ENCODE results near the gene COG5.

COG5 gene

DNA sequence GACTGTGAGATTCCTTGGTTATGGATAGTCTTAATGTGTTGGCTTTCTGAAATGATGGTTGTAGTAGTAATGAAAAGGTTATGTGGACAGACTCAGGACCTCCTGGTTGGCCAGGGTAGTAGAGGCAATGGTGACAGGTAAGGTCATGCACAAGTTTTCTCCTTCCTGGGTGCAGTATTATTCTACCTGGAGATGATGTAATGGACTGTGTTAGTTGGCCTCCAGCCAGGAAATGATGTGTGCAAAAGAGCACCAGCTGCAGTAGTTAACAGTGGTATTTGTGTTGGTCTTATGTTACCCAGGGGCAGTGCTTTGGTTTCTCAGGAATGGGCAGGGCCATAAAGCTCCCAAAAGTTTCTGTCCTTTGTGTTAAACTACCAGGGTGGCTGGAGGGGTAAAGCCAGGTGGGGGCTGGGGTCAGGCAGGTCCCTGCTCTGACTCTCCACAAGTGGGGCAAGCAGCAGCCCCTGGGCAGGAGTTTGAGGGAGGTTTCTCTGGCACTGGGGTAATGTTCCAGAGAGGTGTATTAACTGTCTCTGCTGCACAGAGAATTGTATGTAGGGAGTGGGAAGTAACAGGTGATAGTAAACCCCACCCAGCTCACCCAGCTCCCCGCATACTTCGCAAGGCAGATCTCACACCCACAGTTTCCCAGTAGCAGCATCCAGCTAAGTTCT is 57.6 kb downstream of the COG5 start:
- no peak for DNase-seq (ENCODE audit: low read depth in 2 of 2, low spot score in 1 of 2)

DNA sequence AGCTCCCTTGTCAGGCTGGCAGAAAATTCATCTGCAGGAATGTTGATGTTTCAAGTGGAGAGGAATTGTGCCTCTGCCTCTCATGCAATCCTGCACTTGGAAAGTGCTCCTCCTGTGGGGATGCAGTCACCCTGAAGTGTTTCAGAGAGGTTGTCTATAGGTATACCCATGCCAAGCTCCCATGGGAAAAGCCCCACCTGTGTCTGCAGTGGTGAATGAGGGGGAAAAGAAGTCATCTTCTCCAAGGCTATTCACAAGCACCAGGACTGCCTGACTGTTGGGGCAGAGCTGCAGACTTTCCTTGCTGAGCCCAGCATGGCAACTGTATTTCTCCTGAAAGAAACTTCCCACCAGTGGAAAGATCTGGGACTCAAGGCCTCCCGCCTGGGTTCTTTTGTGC is 58.4 kb downstream of the COG5 start:
- DNase-seq (ENCODE audit: low read depth in 2 of 2, low spot score in 1 of 2) = no peak

DNA sequence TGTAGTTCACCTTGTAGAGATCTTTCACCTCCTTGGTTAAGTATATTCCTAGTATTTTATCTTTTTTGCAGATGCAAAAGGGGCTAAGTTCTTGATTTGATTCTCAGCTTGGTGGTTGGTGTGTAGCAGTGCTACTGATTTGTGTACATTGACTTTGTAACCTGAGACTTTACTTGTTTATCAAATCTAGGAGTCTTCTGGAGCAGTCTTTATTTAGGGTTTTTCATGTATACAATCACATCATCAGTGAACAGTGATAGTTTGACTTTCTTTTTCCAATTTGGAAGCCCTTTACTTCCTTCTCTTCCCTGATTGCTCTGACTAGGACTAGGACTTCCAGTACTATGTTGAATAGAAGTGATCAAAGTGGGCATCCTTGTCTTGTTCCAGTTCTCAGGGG is 60.0 kb downstream of the COG5 start:
- no peak for DNase-seq (ENCODE audit: low read depth in 2 of 2, low spot score in 1 of 2)

DNA sequence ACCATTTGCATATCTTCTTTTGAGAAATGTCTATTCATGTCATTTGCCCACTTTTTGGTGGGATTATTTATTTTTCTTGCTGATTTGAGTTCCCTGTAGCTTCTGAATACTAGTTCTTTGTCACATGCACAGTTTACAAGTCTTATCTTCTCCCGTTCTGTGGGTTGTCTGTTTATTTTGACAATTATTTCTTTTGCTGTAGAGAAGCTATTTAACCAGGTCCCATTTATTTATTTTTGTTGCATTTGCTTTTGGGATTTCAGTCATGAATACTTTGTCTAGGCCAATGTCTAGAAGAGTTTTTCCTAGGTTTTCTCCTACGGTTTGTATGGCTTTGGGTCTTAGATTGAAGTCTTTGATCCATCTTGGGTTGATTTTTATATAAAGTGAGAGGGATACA is 60.9 kb downstream of the COG5 start:
- no peak for DNase-seq (ENCODE audit: low read depth in 2 of 2, low spot score in 1 of 2)

DNA sequence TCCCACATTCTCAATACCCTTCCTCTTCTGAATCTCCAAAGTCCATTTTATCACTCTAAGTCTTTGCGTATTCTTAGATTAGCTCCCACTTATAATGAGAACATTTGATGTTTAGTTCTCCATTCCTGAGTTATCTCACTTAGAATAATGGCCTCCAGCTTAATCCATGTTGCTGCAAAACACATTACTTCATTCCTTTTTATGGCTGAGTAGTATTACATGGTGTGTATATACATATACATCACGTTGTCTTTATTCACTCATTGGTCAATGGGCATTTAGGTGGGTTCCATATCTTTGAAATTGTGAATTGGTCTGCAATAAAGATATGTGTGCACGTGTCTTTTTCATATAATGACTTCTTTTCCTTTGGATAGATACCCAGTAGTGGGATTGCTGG is 61.6 kb downstream of the COG5 start:
- no peak for DNase-seq (ENCODE audit: low read depth in 2 of 2, low spot score in 1 of 2)

DNA sequence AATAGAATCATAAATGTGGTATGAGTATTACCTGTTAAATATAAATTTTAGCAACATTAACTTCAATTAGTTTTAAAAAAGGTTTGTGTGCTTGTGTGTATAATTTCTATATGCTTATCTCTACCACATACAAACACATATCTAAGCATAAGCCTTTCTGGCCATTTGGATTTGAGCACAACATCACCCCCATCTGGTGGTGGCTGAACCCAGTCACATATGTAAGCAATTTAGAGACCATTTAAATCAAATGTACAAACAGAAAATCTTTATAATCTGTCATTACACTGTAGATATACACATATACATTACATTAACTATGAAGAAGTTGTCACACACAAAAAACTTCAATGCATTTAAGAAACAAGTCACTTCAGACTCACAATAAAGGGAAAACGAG is 62.1 kb downstream of the COG5 start:
- no peak for DNase-seq (ENCODE audit: low read depth in 2 of 2, low spot score in 1 of 2)

DNA sequence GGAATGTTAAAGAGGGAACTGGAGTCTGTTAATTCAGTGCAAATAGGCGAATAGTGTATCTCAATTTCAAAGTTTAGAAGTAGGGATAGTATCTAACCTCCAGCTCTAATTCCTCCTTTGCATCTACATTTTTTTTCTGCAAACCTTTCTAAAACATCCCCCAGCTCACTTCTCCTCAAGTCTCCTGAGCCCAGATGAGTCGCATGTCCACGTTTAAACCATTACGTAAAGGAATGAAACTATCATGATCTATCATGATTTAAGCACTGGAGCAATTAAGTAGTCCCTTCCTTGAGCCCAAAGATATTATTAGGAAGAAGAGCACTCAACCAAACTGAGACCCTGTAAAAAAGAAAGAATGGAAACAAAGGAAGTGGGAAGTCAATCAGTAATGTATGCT is 64.0 kb downstream of the COG5 start:
- DNase-seq (ENCODE audit: low read depth in 2 of 2, low spot score in 1 of 2) = no peak

DNA sequence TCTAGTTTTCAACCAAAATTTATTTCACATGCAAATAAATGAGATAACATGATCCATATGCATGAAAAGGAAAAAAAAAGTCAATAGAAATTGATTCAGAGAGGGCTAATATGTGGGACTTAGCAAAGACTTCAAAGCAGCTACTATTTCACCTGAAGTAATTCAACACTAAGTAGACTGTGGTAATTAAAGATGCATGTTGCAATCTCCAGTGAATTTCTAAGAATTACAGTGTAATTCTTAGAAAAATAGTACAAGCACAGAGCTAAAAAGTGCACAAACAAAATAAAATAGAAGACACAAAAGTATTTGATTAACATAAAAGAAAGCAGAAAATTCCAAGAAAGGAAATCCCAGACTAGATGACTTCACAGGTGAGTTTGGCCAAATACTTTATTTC is 68.2 kb downstream of the COG5 start:
- DNase-seq (ENCODE audit: low read depth in 2 of 2, low spot score in 1 of 2) = no peak

DNA sequence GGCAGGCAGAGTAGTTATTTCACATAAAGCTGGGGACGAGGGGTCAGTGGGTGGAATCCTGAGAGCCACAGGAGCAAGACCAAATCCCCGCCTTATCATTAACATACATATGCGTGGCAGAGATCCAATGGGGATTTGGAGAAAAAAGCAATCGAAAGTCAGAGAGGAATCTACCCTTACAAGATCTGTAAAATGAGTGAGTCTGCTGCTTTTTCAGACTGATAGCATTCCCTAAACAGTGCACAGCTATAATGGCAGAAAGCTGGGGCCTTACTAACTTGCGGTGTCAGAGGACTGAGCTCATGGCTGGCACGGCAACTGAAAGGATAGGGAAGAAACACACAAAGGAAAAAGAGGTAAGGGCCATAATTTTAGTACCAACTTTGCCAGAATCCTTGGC is 68.8 kb downstream of the COG5 start:
- no peak for DNase-seq (ENCODE audit: low read depth in 2 of 2, low spot score in 1 of 2)

DNA sequence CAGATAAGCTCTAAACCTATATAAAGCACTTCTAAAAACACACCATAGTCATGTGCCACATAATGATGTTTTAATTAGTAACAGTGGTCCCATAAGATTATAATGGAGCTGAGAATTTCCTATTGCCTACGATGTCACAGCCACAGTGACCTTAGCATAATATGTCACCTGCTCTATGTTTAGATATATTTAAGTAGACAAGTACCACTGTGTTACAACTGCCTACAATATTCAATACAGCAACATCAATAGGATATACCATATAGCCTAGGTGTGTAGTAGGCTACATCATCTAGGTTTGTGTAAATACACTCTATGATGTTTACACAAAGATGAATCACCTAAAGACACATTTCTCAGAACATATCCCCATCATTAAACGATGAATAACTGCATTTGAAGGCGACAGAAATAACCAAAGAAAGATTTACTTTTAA is 69.4 kb downstream of the COG5 start:
- DNase-seq (ENCODE audit: low read depth in 2 of 2, low spot score in 1 of 2) = no peak

DNA sequence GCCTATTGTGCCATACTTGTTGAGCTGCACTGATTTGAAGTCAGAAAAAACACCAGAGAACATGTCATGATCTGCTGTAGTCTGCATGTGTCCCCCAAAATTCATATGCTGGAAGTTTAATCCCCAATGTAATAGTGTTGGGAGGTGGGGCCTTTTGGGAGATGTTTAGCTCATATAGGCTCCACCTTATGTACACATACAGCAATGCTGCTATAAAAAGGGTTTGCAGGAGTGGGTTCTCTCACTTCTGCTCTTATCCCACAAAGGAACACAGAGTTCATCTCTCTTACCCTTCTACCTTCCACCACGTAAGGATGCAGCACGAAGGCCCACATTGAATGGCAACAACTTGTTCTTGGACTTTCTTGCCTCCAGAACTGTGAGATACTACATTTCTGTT is 70.8 kb downstream of the COG5 start:
- no peak for DNase-seq (ENCODE audit: low read depth in 2 of 2, low spot score in 1 of 2)

DNA sequence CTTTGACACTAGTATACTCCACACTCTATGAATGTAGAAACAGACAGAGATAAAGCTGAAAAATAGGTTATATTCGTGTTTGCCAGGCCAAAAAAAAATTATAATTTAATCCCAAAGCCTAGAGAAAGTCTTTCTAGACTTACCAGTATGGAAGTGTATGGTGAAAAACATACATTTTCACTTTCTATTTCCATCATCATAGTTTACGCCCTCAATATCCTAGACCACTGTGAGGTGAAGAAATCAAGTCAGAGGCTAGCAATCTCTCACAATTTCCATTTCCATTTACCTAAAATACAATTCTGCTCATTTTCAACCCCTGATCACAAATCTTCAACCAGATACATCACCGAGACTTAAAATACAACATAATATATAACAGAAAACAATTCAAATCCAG is 77.7 kb downstream of the COG5 start:
- no peak for DNase-seq (ENCODE audit: low read depth in 2 of 2, low spot score in 1 of 2)

DNA sequence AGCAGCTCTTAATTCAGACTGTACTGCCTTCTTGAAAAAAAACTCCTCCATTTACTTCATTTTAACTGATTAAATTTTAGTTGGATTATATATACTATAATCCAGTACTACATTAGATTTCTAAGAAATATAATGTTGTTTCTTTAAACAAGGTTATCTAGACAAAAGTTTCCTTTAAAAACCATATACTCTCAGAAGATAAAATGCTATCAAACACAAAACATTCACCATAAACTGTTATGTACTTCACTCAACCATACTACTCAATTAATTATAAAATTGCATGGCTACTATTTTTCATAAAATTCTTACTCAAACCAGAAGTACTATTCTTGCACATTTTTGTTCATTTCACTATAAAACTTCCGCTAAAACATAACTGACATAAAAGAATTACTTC is 81.1 kb downstream of the COG5 start:
- no peak for DNase-seq (ENCODE audit: low read depth in 2 of 2, low spot score in 1 of 2)

DNA sequence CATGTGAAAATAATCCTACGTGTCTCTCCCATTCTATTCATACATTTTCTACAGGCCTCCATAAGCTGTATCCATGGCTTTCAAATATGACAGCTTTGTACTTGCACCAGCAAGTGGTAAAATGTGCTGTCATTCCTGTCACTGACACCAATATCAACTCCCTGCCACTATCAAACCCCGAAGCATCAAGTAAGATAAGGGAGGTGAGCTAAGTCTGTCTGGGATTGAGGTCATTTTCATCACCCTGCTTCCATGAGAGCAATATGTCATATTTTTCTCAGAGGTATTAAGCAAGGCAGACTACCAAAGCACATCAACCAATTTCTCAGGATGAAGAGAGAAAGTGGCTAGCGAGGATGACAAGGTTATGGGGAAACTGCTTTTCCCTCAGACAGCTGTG is 82.8 kb downstream of the COG5 start:
- no peak for DNase-seq (ENCODE audit: low read depth in 2 of 2, low spot score in 1 of 2)

DNA sequence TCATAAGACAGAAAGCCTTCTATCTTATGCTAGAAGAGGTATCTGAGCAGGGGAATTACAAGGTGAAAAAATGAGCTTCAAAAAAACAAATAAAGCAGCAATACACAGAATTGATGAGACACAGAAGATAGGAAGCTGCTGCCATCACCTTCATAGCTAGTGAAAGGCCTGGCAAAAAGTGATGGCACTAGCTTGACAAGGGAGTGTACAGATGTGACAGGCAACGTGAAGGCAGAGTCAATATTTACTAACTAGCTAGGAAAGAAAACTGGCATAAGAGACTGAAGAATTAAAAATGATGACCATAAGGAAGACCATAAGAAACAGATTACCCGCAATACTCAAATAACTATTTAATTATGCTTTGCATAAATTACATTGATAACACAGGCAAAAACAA is 84.4 kb downstream of the COG5 start:
- DNase-seq (ENCODE audit: low read depth in 2 of 2, low spot score in 1 of 2) = no peak

DNA sequence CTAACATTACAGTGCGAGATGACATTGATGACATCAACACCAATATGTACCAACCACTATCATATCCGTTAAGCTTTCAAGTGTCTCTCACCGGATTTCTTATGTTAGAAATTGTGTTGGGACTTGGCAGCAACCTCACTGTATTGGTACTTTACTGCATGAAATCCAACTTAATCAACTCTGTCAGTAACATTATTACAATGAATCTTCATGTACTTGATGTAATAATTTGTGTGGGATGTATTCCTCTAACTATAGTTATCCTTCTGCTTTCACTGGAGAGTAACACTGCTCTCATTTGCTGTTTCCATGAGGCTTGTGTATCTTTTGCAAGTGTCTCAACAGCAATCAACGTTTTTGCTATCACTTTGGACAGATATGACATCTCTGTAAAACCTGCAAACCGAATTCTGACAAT is 89.6 kb downstream of the COG5 start:
- no peak for DNase-seq (ENCODE audit: low read depth in 2 of 2, low spot score in 1 of 2)

DNA sequence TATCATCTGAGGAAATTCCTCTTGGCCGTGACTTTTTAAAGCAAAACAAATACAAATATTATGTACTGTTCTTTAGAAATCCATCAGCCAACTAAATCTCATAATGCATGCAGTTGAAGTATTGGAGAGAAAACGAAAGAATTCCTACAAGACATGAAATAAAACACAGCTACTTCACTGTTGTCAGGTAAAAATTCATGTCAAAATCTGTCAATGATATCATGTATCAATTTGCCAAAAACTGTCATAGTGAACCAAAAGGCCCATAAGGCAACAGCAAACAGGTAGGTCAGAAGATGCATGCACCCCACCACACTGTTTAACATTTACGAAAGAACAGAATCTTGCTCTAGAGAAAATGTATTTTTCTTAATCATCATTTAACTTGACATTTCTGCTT is 91.6 kb downstream of the COG5 start:
- DNase-seq (ENCODE audit: low read depth in 2 of 2, low spot score in 1 of 2) = no peak

DNA sequence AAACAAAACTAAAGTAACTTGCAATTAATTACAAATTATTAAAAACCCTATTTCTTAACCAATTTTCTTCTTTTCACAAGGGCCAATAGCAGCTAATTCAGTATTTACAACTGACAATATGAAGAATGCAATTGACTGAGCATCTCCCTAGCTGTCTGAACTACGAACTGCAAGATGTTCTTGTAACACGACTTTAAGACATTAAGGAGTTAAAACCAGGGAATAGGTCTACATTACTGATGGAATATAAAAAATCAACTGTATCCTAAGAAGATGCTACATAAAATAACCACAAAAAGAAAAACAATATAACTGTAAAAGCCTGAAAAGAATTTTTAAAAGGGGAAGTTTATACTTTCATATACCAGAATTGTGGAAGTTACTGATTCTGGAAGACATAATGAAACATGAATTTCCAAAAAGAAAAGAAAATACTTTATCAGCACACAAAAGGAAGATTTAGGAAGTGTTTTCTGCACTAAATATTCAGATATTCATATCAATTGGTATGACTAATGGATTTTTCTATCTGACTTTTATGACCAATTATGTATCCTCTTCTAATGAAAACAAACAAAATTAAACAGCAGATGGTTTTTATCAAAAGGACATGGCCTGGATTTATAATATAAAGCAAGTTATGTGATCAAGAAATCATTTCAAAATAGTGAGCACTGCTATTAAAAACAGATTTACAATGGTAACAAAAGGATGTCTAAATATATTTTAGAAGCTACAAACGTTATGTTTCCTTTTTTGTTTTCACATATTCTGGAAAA is 92.2 kb downstream of the COG5 start:
- no peak for DNase-seq (ENCODE audit: low read depth in 2 of 2, low spot score in 1 of 2)

DNA sequence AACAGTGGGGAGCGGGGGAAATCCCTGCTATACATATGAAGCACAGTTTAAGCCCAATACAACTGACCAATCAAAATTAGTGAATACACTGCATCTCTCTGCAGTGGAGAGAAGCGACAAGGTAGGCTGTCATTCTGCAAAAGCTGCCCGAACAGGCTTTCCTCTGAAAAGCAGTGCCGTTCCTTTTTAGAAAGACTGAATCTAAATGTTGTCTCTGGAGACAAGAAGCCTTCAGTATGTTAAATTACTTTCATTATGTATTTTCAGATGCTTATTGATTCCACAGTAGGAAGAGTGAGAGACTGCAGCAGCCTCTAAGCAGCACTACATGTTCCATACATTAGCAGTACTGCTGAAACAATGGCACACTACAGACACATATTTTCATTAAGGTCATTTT is 93.8 kb downstream of the COG5 start, which contains the start of gene GPR22:
Gene GPR22 (plus strand): TSS at position 129 of the 400 bp plus-strand sequence. CDS start 4,004 bp downstream, outside the sequence.
- no peak for DNase-seq (ENCODE audit: low read depth in 2 of 2, low spot score in 1 of 2)

DNA sequence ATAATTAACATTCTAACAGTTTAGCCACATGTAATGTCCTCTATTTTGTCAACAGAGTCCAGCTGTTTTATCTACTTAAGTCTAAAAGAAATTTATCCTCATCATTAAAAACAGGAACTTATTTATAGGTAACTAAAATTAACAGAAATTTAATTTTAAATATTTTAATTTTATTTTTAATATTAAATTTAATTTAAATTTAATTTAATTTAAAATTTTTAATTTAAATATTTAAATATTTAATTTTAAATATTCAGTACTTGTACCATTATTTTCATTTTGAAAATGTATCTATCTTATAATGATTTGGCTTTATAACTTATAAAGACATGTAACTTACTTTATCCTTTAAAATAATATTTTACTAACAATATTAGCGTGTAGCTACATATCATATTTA is 94.9 kb downstream of the COG5 start:
- no peak for DNase-seq (ENCODE audit: low read depth in 2 of 2, low spot score in 1 of 2)

DNA sequence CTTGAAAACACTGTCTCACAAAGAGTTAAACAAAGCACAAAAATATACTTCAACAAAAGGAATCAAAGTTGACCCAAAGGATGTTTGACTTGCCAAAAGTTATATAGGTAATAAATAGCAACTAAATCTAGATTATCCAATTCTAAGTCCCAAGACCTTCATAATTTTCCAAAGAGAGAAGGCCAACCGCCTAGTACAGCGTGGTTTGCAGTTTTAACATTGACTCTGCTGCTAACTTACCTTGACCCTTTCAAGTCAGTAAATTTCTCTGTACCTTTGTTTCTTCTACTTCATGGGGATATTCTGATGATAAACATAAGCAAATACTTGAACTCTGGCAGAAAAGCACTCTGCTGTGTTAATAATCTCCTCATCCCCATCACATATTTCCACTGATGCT is 95.7 kb downstream of the COG5 start:
- no peak for DNase-seq (ENCODE audit: low read depth in 2 of 2, low spot score in 1 of 2)

DNA sequence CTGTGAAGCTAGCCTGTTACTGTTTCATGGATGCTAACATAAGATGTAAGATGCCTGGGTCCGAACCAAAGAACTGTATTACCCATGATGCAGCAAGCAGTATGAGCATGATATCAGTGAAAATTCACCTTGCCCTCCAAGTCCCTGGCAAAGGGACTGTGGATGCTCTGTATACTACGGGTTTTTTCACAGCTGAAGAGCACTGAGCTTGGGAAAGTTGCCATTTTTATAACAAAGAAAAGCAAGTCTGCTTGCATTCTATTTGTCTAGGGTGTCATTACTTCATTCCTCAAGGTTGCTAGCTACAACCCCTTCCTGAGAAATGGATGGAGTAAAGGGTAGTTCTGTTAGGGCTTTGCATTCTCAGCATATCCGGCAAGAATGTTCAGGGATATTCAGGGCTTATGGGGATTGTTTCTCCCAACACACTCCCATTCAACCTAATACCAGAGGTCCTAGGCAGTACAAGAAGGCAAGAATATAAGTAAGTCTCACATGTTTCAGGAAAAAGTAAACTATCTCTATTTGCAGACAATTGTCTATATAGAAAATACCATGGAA is 99.0 kb downstream of the COG5 start:
- DNase-seq (ENCODE audit: low read depth in 2 of 2, low spot score in 1 of 2) = no peak
